ENCODE results near the gene UCP1. TPM values are rescaled to one million over a fixed set of nuclear protein-coding genes. Genes with fewer than 3 reads are reported as not detected.

The UCP1 gene
- total and polyA plus RNA-seq, 8 donors = 0.11 TPM; not detected in 7

GRCh38 chr4:140581078-140581477 lies 12.3 kb upstream of the UCP1 start:
- H3K4me1 ChIP-seq = peaks cover 0 to 4% (median 0%) of the 10 kb centered on the region in 3 donors
- no peaks in the 10 kb centered on the region for H3K36me3 ChIP-seq
- peaks cover 0 to 10% (median 3%) of the 10 kb centered on the region in 4 donors for H3K27me3 ChIP-seq
- ATAC-seq = no peak
- no peak overlapping the region for H3K4me3 ChIP-seq
- intact Hi-C loops (cut with DNase I) = no loop called here
- H3K9me3 ChIP-seq = no peaks in the 10 kb centered on the region
- 37 to 52% methylated on average over 3 of the region's 3 CpGs for WGBS, 2 donors
- TF ChIP-seq, protein P1, sequence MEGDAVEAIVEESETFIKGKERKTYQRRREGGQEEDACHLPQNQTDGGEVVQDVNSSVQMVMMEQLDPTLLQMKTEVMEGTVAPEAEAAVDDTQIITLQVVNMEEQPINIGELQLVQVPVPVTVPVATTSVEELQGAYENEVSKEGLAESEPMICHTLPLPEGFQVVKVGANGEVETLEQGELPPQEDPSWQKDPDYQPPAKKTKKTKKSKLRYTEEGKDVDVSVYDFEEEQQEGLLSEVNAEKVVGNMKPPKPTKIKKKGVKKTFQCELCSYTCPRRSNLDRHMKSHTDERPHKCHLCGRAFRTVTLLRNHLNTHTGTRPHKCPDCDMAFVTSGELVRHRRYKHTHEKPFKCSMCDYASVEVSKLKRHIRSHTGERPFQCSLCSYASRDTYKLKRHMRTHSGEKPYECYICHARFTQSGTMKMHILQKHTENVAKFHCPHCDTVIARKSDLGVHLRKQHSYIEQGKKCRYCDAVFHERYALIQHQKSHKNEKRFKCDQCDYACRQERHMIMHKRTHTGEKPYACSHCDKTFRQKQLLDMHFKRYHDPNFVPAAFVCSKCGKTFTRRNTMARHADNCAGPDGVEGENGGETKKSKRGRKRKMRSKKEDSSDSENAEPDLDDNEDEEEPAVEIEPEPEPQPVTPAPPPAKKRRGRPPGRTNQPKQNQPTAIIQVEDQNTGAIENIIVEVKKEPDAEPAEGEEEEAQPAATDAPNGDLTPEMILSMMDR (IDR thresholded peaks at IDR 0.05) = no peak
- no peak overlapping the region for H3K27ac ChIP-seq
- DNase-seq = no peak
- FAIRE-seq = no peak

DNA sequence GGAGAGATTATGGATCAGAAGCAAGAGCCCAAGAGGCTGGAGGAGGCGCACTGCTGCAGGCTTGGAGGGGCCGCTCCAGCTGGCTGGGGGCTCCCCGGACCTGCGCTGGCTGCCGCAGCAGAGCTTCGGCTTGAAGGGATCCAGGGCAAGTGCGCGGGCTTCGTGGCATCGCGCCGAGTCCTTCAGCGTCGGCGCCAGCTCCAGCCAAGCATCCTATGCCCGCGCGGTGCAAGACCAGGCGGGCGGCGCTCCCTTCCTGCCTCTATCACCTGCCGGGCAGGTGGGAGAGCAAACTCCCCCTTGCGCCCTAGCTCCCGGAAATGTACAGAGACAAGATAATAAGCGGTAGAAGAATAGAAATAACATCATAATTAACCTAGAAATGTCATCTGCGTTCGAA lies 10.5 kb upstream of the UCP1 start:
- DNase-seq = peak in 1 of 6 donors; percentile 59
- TF ChIP-seq, protein P1 (IDR thresholded peaks at IDR 0.05) = no peak
- peak in 1 of 4 donors; percentile 51 for ATAC-seq
- Histone ChIP-seq H3K27ac (no peak overlapping the region), H3K27me3 (peaks cover 0 to 10% (median 3%) of the 10 kb centered on the region in 4 donors), H3K4me3 (no peak overlapping the region), H3K4me1 (peaks cover 0 to 4% (median 0%) of the 10 kb centered on the region in 3 donors), H3K9me3 (no peaks in the 10 kb centered on the region), H3K36me3 (no peaks in the 10 kb centered on the region)
- intact Hi-C loops (cut with DNase I) = no loop called here
- FAIRE-seq = no peak
- WGBS, 2 donors = 10% methylated on average over 27 of the region's 27 CpGs

GRCh38 chr4:140575489-140575888 lies 6.7 kb upstream of the UCP1 start:
- FAIRE-seq (no peak), ATAC-seq (no peak), DNase-seq (no peak)
- Histone ChIP-seq H3K27ac (no peak overlapping the region), H3K36me3 (no peaks in the 10 kb centered on the region), H3K4me1 (peaks cover 0 to 4% (median 0%) of the 10 kb centered on the region in 3 donors), H3K4me3 (no peak overlapping the region), H3K9me3 (no peaks in the 10 kb centered on the region), H3K27me3 (peaks cover 0 to 6% (median 3%) of the 10 kb centered on the region in 4 donors)
- 68 to 72% methylated on average over 4 of the region's 4 CpGs for WGBS, 2 donors
- TF ChIP-seq, protein P1 (IDR thresholded peaks at IDR 0.05) = no peak
- intact Hi-C loops (cut with DNase I) = no loop called here

- Histone ChIP-seq H3K4me3 (no peak overlapping the region), H3K36me3 (no peaks in the 10 kb centered on the region), H3K9me3 (no peaks in the 10 kb centered on the region), H3K27me3 (peaks cover 0 to 2% (median 0%) of the 10 kb centered on the region in 4 donors), H3K4me1 (peaks cover 0 to 3% (median 0%) of the 10 kb centered on the region in 3 donors), H3K27ac (no peak overlapping the region)
- DNase-seq (no peak), FAIRE-seq (no peak), ATAC-seq (no peak)
- TF ChIP-seq, protein P1 (IDR thresholded peaks at IDR 0.05) = no peak
- 80 to 83% methylated on average over 2 of the region's 2 CpGs for WGBS, 2 donors
- intact Hi-C loops (cut with DNase I) = no loop called here
Observed at GRCh38 chr4:140571620-140572019, 2.9 kb upstream of the UCP1 start.

- TF ChIP-seq, protein P1 (IDR thresholded peaks at IDR 0.05) = no peak
- WGBS, 2 donors = 52 to 58% methylated on average over 7 of the region's 7 CpGs
Observed at GRCh38 chr4:140569307-140569638, 512 bp upstream of the UCP1 start.

More at GRCh38 chr4:140569307-140569638, 512 bp upstream of the UCP1 start:
- intact Hi-C loops (cut with DNase I) = loop anchor here in 1 of 3 donors (10.0 kb wide), 1 partner anchor 546 kb away; no protein-coding TSS in a partner anchor
- Histone ChIP-seq H3K27me3 (no peaks in the 10 kb centered on the region), H3K4me1 (peaks cover 0 to 3% (median 0%) of the 10 kb centered on the region in 3 donors), H3K4me3 (peak overlapping the region; percentile 23 to 66 (median 34)), H3K27ac (no peak overlapping the region), H3K36me3 (no peaks in the 10 kb centered on the region), H3K9me3 (no peaks in the 10 kb centered on the region)
- DNase-seq (no peak), FAIRE-seq (no peak), ATAC-seq (no peak)

Measured in pancreas (tissue), 10 donors.